Ascending aorta (tissue), 2 donors: ENCODE measurements around the gene NPY1R. TPM values are rescaled to one million over a fixed set of nuclear protein-coding genes. Genes with fewer than 3 reads are reported as not detected.

ENCODE experiments used
- DNase-seq, 2 donors: peaks; one replicate each; pipeline ENCODE4 v3.0.0-alpha.2; 2019; ENCODE audit warnings: low spot score in 2 of 2
- H3K27ac ChIP-seq, 2 donors: fragments of 200-600 bp; sonication (generic); one replicate each; pipeline ENCODE4 v1.5.1; 2016 to 2017; ENCODE audit warnings: mild to moderate bottlenecking in 1 of 2
- H3K27me3 ChIP-seq: fragments of 200-600 bp; sonication (generic); one replicate; pipeline ENCODE4 v1.5.1; 2017
- H3K36me3 ChIP-seq, 2 donors: fragments of 200-600 bp; sonication (generic); one replicate each; pipeline ENCODE4 v1.5.1; 2016
- H3K4me1 ChIP-seq, 2 donors: fragments of 200-600 bp; sonication (generic); one replicate each; pipeline ENCODE4 v1.5.1; 2016 to 2017; ENCODE audit warnings: mild to moderate bottlenecking in 1 of 2
- H3K4me3 ChIP-seq, 2 donors: fragments of 200-600 bp; sonication (generic); one replicate each; pipeline ENCODE4 v1.5.1; 2016 to 2017; ENCODE audit warnings: mild to moderate bottlenecking in 1 of 2
- H3K9me3 ChIP-seq, 2 donors: fragments of 200-600 bp; sonication (generic); one replicate each; pipeline ENCODE4 v1.5.1; 2016
- intact Hi-C: fragments of 100-400 bp; cut with DNase I; formaldehyde crosslinking; loops from one replicate; pipeline ENCODE4 v1.15.1; 2023
- total RNA-seq: library from RNA; depleted of rRNA; stranded (reverse); fragments of >200 nt; gene quantifications from one replicate; pipeline ENCODE4 v1.1.0, GENCODE V29; 2016
- TF ChIP-seq, protein P1 (sequence below), 3 experiments: fragments of 200-600 bp in 2 of 3; fragments of 450-650 bp in 1 of 3; sonication (generic) in 2 of 3; IDR thresholded peaks; one replicate each; pipeline ENCODE4 v1.5.1; 2016 to 2019; ENCODE audit warnings: antibody characterized with exemption in 3 of 3, mild to moderate bottlenecking in 1 of 3, moderate library complexity in 1 of 3

The NPY1R gene
- 248 TPM for total RNA-seq

DNA sequence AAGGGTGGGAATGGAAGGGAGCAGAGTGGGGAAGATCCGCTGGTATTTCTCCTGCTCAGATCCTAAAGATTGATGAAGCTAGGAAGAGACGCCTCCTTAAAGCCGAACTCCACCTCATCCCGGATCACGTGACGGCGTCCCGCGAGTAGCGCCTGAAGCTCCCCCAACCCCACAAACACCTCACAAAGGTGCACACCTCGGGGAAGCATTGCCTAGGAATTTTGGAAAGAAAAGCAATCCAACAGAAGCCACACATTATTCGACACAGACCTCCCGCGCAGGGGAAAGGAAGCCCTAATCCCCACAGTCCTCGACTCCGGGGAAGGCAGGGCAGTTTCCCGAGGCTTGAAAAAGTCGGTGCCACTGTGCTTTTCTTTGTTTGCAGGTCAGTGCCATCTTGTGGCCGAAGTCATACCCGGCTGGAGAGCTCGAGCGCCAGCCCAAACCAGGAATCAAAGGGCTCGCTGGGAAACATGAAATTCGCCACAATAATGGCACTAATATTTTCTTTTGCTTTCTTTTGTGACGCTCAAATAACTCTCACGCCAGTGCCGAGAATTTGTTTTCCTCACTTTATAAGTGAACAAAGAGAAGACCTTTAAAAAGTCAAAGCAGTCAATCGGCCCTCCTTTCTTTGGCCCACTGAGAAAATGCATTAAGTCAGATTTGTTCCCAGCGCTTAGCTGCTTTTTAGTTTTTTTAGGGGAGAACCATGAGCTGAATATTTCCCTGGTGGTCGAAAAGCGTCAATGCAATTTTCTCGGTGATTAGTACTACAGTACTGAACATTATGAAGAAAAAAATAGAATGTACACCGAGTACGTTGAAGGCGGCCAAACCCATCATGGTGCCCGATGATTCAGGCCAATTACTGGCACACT lies at the start of gene NPY1R:
NPY1R (minus strand) TSS at position 71 of the 881 bp plus-strand sequence. CDS start 6,042 bp downstream, outside the sequence.
- Histone ChIP-seq H3K4me1 (peaks cover 0 to 9% of the 10 kb centered on the region in 2 donors), H3K27ac (peak within 1 kb of the TSS; percentile 73 to 90), H3K36me3 (no peaks in the 10 kb centered on the region), H3K9me3 (no peaks in the 10 kb centered on the region), H3K27me3 (no peaks in the 10 kb centered on the region), H3K4me3 (peak within 1 kb of the TSS; percentile 73 to 74)
- intact Hi-C loops, result loop anchor here (2.0 to 10.0 kb wide), 6 partner anchors 166 to 835 kb away; partner anchors contain the start of gene NAF1
- TF ChIP-seq, protein P1, sequence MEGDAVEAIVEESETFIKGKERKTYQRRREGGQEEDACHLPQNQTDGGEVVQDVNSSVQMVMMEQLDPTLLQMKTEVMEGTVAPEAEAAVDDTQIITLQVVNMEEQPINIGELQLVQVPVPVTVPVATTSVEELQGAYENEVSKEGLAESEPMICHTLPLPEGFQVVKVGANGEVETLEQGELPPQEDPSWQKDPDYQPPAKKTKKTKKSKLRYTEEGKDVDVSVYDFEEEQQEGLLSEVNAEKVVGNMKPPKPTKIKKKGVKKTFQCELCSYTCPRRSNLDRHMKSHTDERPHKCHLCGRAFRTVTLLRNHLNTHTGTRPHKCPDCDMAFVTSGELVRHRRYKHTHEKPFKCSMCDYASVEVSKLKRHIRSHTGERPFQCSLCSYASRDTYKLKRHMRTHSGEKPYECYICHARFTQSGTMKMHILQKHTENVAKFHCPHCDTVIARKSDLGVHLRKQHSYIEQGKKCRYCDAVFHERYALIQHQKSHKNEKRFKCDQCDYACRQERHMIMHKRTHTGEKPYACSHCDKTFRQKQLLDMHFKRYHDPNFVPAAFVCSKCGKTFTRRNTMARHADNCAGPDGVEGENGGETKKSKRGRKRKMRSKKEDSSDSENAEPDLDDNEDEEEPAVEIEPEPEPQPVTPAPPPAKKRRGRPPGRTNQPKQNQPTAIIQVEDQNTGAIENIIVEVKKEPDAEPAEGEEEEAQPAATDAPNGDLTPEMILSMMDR (IDR thresholded peaks at IDR 0.05), result peak in 2 of 3 experiments; percentile 62 to 70
- peak; percentile 8 to 88 for DNase-seq

- no peaks in the 10 kb centered on the region for H3K27me3 ChIP-seq
- DNase-seq, result no peak
- no peak overlapping the region for H3K27ac ChIP-seq
- H3K4me1 ChIP-seq, result no peaks in the 10 kb centered on the region
- intact Hi-C loops, result no loop called here
- TF ChIP-seq, protein P1 (IDR thresholded peaks at IDR 0.05), result no peak
- no peak overlapping the region for H3K4me3 ChIP-seq
- H3K36me3 ChIP-seq, result no peaks in the 10 kb centered on the region
- H3K9me3 ChIP-seq, result no peaks in the 10 kb centered on the region
These were observed 48.3 kb upstream of the NPY1R start for GRCh38 chr4:163380703-163381102.

GRCh38 chr4:163378661-163379060 lies 46.3 kb upstream of the NPY1R start:
- no peak for DNase-seq
- Histone ChIP-seq H3K27me3 (no peaks in the 10 kb centered on the region), H3K9me3 (no peaks in the 10 kb centered on the region), H3K36me3 (no peaks in the 10 kb centered on the region), H3K4me3 (no peak overlapping the region), H3K4me1 (no peaks in the 10 kb centered on the region), H3K27ac (no peak overlapping the region)
- TF ChIP-seq, protein P1 (IDR thresholded peaks at IDR 0.05), result no peak
- intact Hi-C loops, result no loop called here

DNA sequence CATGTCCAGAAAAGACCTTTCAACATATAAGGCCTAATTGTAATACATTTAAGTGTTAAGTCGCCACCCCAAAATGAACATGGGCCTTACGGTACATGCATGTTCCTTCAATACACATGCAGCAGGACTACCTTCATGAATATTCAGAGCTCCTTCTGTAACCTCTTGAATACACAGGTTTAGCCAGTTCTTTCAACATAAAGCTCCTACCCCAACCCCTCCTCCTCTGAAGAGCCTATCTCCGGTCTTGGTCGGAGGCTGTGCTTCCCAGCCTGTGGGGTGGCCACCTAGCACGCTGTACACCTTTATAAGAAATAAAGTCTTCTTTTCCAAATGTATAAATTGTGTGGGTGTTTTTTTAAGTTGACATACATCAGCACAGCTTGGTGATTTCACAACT lies 39.6 kb upstream of the NPY1R start:
- Histone ChIP-seq H3K27ac (no peak overlapping the region), H3K36me3 (no peaks in the 10 kb centered on the region), H3K9me3 (no peaks in the 10 kb centered on the region), H3K27me3 (no peaks in the 10 kb centered on the region), H3K4me3 (no peak overlapping the region), H3K4me1 (no peaks in the 10 kb centered on the region)
- intact Hi-C loops, result no loop called here
- TF ChIP-seq, protein P1 (IDR thresholded peaks at IDR 0.05), result no peak
- DNase-seq, result no peak

- Histone ChIP-seq H3K9me3 (no peaks in the 10 kb centered on the region), H3K4me1 (no peaks in the 10 kb centered on the region), H3K36me3 (no peaks in the 10 kb centered on the region), H3K4me3 (no peak overlapping the region), H3K27ac (no peak overlapping the region), H3K27me3 (no peaks in the 10 kb centered on the region)
- intact Hi-C loops, result no loop called here
- no peak for DNase-seq
- TF ChIP-seq, protein P1 (IDR thresholded peaks at IDR 0.05), result no peak
These were observed 35.3 kb upstream of the NPY1R start for GRCh38 chr4:163367651-163368050.
